NCI-H748 (cell line): ENCODE results near the gene ROM1.
"Not testable (repeated sequence)": the region's sequence is repeated elsewhere in the genome, so short reads cannot be mapped to it uniquely, and the experiment has no call there.

Source experiments
- DNase-seq: peaks from one replicate; lab custom pipeline; 2025; ENCODE audit not compliant: unreplicated experiment; lab: John Stamatoyannopoulos, UW

The ROM1 gene

DNA sequence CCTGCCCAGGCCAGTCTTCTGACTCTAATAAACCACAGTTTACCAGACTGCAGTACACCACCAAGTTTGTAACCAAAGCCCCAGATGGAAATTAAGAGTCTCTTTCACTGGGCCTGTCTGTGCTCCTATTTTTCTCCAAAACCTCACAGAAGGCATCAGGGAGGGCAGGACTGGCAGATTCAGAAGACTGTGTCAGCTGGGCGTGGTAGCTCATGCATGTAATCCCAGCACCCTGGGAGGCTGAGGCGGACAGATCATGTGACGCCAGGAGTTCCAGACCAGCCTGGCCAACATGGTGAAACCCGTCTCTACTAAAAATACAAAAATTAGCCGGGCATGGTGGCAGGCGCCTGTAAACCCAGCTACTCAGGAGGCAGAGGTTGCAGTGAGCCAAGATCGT lies 27.7 kb upstream of the ROM1 start:
- DNase-seq = not testable (repeated sequence)

- no peak for DNase-seq
These were observed 24.0 kb upstream of the ROM1 start for GRCh38 chr11:62588966-62589637.

DNA sequence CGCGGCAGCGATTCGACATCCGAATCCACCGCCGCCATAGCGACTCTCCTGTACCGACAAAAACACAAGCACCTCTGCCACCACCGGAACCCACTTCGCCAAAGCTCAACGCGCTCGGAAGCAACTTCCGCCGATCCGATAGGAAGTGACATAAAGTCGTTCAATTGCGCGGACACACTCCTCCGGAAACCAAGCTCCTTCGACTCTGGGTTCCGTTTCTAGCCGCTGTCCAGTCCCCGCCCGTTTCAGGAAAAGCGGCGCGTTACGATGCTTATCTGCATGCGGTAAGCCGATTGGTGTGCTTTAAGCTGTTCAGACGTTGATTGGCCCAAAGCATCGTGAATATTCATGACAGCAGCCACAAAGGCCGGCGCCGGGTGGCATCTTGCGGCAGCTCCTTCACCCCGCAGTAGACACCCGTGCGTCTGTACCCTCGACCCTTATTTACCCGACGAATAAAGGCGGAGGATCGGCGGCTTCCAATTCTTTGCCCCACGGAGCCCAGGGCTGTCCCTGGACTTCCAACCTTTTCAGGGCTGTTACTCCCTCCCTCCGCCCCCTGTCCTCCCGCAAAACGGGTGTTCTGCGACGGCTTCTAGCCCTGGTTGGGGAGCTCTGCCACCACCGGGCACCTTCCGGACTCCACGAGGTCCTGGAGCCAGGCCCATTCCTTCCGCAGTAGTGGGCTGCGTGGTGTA lies 21.5 kb upstream of the ROM1 start, which contains the start of gene TUT1:
Gene TUT1, minus strand, starts transcription at position 76 of the 698 bp plus-strand sequence. Its CDS starts 38 bp downstream, at position 38.
- DNase-seq = peak; percentile 100

DNA sequence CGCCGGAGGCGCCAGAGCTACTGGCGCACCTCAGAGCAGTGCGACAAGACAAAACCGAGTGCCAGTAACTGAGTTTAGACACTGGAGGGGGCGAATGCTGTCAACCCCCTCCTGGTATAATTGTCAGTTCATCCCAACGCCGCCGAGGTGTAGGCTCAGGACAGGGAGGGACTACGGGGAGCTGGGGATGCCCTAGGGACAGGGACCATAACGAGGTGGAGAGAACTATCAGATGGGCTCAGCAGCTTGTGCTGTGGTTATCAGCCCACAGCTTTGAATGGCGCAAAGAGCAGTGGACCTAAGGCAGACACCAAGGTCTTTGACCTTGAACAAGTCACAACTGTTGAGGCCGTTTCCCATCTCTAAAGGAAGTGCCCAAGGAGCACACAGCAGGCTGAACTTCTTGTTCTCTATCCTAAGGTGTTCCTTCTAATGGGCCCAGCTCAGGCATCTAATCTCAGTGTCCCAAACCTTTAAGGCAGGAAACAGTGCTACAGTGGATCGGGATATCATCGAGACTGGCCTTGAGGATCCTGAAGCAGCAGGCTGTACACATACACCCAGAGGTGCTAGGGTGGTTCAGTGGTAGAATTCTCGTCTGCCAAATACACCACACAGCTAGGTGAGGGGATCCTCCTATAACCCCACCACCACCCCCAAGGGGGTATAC lies 20.8 kb upstream of the ROM1 start:
- DNase-seq = no peak

DNA sequence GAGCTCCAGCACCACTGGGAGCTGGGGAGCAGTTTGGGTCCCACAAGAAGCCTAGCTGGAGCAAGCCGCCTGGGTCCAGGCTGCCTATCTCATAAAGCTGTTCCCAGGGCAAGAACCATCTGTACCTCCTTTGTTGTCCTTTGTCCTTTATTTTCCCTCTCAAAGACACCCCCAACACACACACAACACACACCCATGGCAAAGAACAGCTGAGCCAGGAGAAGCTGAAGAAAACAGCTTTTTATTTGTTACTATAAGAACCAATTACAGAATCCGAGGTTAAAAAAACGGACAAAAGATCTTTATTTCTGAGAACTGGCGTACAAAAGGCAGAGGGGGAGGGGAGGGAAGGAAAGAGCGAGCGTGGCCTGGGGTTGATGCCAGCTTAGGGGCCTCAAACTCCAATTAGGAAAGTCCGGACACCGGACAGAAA lies 20.1 kb upstream of the ROM1 start:
- no peak for DNase-seq

DNA sequence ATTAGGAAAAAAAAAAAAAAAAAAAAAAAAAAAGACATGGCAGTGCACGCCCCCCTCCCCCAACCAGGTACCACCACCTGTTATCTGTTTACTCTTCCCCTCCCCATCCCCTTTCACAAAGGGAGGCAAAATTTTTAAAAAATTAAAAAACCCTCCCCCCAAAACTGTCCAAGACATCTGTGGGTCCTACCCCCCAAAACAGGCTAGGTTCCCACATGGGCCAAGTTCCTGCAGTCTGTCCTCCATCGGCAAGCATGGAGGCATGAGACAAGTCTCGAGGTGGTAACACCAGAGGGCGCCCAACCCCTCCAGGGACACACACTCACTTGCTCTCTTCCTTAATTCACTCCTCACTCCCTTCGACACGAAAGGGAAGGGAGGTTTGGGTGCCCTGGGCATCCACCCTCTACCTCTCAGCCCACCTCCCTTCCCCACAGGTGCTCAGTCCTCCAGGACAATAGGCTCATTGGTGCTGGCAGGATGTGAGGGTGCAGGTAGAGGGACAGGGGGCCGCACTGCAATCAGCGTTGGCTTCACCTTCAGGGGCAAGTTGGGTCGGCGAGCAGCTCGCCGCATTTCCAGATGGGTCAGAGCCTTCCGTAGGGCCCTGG lies 19.5 kb upstream of the ROM1 start:
- DNase-seq = peak; percentile 81

DNA sequence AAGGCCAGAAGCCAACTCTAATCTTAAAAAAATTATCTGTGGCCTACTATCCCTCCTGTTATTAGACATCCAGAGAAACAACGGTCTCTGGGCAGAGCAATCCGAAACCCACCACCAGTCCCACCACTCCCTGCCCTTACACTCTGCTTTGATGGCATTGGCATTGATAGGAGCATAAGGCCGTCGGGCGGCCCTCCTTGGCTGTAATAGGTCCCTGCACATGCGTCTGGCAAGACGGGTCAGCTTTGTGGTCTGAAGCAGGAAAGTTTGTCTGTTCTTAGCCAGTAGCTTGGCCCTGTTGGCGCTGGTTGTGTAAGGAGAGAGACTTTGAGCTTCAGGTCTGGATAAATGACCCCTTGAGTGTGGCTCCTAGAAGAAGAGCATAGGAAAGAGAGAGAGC lies 17.9 kb upstream of the ROM1 start:
- DNase-seq = no peak

- DNase-seq = peak; percentile 95
These were observed 13.9 kb upstream of the ROM1 start for GRCh38 chr11:62599069-62599696.

DNA sequence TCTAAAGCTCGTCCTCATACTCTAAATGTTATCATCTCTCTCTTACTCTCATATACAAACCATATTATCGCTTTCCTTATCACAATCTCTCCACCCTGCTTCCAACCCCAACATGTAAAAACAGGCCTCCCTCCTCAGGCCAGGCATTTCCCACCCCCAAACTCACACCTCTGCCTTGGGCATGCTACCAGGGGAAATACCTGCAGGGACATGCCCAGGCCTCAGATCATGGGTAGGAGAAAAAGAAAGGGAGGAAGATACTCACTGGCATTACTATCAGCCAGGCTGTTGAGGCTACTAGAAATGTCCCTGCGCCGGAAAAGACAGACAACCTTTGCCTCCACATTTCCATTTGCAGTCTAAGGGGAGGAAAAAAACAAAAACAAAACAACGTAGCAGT lies 13.2 kb upstream of the ROM1 start:
- DNase-seq = no peak

GRCh38 chr11:62600367-62601121 lies 12.5 kb upstream of the ROM1 start:
- peak; percentile 43 for DNase-seq

DNA sequence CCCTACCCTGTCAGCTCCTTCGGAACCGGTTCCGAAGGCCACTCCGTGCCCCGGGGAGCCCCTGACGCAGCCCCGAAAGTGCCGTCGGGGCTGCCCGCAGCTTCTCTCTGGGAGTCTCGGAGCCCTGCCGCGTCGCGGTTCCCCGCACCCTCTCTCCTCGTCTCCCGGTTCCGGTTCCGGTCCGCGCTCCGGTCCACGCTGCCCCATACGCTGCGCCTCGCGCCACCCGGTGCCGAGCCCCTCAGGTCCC lies 12.0 kb upstream of the ROM1 start:
- no peak for DNase-seq

GRCh38 chr11:62601372-62602140 lies 11.5 kb upstream of the ROM1 start, which contains the start of gene MTA2:
Gene MTA2 (minus strand): TSS chr11:62601865. CDS start chr11:62601450, 415 bp downstream.
- DNase-seq = peak; percentile 99

DNA sequence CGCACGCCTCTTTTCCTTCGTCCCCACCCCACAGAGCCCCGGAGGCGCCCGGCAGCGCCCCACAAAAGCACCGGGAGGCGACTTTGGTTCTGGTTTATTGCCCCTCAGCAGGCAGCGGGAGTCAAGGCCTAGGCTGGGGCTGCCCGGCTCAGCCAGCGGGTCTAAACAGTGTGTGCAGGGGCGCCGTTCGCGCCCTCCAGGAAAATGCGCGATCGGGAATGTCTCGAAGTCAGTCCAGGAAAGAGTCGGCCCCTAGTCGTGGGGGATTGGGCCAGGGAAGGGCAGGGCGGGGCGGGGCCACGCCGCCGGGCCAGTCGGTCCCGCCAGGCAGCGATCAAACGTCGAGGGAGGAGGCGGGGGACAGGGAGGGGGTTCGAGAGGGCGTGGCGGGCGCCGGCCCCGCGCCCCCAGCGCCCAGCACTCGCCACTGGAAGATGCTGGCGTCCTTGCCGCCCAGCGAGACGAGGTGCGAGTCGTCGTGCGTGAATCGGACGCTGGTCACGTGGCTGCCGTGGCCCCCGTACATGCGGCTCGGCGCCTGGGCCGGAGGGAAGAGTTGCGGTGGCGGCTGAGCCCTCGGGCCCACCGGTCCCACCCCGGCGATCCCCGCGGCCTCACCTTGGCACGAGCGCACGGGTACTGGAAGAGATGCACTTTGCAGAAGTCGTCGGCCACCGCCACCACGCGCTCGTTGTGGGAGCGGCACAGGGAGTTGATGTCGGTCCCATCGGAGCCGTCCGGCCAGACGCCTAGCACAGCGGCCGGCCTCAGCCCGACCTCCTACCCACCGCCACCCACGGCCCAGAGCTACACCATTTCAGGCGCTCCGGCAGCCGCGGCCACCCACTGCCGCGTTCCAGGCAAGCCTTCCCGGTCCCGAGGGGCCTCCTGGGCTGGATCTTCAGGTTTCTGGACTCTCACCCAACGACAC lies 10.7 kb upstream of the ROM1 start:
- DNase-seq = peak; percentile 93

DNA sequence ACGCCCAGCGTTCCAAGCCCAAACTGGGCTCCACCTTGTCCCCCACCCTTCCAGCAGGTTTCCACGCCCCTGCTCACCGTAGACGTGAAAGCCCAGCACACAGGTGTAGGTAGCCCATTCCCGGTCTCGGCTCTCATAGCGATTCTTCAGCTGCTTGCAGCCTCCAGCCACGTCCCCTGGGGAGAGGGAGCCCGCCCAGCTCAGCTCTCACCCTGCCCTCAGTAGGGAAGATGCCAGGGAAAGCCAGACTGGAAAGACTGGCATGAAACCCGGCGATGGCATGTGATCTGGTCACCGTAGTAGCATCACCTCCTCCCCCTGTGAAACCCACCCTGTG lies 10.0 kb upstream of the ROM1 start:
- peak; percentile 62 for DNase-seq

GRCh38 chr11:62603776-62604299 lies 9.2 kb upstream of the ROM1 start:
- DNase-seq = peak; percentile 56

DNA sequence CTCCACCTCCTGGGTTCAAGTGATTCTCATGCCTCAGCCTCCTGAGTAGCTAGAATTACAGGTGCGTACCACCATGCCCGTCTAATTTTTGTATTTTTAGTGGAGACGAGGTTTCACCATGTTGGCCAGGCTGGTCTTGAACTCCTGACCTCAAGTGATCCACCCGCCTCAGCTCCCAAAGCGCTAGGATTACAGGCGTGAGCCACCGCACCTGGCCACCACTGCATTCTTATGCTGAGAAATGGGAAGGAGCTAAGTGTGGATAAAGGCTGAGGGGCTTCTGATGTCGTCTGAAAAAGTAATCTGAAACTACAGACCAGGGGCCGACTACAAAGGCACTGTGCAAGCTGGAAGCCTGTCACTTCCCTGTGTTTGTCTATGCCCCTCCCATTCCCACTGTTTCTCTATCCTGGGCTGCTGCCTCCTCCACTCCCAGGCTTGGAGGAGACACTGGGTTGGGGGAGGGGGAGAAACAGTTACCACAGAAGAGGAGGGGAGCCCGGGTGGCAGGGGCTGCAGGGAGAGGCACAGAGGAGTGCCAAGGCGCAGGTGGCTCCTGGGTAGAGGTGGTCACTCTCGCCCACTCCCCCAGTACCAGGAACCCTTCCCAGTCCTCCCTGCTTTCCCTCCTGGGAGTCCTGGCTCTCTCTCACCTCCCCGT lies 8.5 kb upstream of the ROM1 start:
- DNase-seq = no peak

DNA sequence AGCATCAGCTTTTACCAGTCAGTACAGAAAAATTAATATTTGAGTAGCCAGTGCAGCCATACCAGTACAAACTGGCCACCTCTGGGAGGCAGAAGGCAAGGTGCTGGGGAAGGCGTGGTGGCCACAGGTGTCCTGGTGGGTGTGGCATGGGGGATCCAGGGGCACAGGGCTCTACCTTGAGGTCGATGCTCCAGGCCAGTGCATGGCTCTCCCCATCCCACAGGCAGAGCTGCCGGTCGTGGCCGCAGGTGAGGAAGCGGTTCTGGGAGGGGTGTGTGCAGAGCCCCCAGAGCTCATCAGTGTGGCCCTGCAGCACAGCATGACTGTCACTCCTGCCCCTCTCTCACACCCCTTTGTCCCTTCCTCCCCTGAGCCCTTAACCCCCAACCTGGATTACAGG lies 7.6 kb upstream of the ROM1 start:
- DNase-seq = no peak

DNA sequence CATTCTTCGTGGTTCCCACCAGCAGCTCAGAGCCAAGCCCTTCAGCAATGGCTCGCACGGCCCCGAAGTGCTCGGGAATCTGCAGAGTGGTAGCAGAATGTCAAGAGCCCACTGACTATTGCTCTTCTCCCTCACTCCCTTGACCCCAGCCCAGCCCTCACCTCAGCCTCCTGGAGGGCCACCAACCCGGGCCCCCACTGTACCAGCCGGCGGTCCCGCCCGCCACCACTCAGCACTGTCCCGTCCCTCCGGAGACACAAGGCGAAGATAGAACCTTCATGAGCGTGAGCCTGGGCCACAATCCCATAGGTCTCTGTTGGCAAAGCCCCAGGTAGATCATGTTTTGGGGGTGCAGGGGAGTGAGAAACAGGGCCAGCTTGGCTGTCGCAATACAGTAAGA lies 7.2 kb upstream of the ROM1 start:
- no peak for DNase-seq
